Lung (tissue), 16 donors: ENCODE measurements around the gene NR5A1. TPM values are rescaled to one million over a fixed set of nuclear protein-coding genes. Genes with fewer than 3 reads are reported as not detected.

Experiments
- ATAC-seq: fragments of 200-7000 bp; cut with Tn5 transposase; one replicate; pipeline ENCODE4 v1.9.1; 2020; ENCODE audit warnings: moderate number of reproducible peaks; ENCODE audit not compliant: insufficient read depth, low FRiP score
- DNase-seq, 3 donors: peaks; one replicate each; pipeline ENCODE4 v3.0.0-alpha.2; 2013 to 2017
- H3K27ac ChIP-seq, 2 donors: one replicate each; pipeline ENCODE4 v1.5.1; 2013; ENCODE audit warnings: mild to moderate bottlenecking in 2 of 2, moderate library complexity in 2 of 2, control low read depth in 1 of 2, inconsistent platforms in 1 of 2, low read depth in 1 of 2, low read length in 1 of 2
- H3K27me3 ChIP-seq, 3 donors: one replicate each; pipeline ENCODE4 v1.5.1; 2013; ENCODE audit warnings: low read length in 2 of 3; ENCODE audit not compliant: control insufficient read depth in 3 of 3, insufficient read depth in 3 of 3
- H3K36me3 ChIP-seq, 4 donors: one replicate each; pipeline ENCODE4 v1.5.1; 2013; ENCODE audit warnings: low read length in 4 of 4, mild to moderate bottlenecking in 1 of 4, moderate library complexity in 1 of 4; ENCODE audit not compliant: control insufficient read depth in 4 of 4, insufficient read depth in 4 of 4
- H3K4me1 ChIP-seq, 5 donors: one replicate each; pipeline ENCODE4 v1.5.1; 2013; ENCODE audit warnings: low read length in 5 of 5, mild to moderate bottlenecking in 2 of 5, moderate library complexity in 1 of 5; ENCODE audit not compliant: control insufficient read depth in 5 of 5, insufficient read depth in 5 of 5
- H3K4me3 ChIP-seq: one replicate; pipeline ENCODE4 v1.5.1; 2013; ENCODE audit warnings: mild to moderate bottlenecking, control low read depth, moderate library complexity
- H3K9ac ChIP-seq, 2 donors: one replicate each; pipeline ENCODE4 v1.5.1; 2013; ENCODE audit warnings: low read length in 2 of 2, control low read depth in 1 of 2; ENCODE audit not compliant: insufficient read depth in 1 of 2
- H3K9me3 ChIP-seq, 4 donors: one replicate each; pipeline ENCODE4 v1.5.1; 2013; ENCODE audit warnings: low read length in 3 of 4, mild to moderate bottlenecking in 1 of 4, moderate library complexity in 1 of 4; ENCODE audit not compliant: control insufficient read depth in 4 of 4, insufficient read depth in 3 of 4
- CTCF ChIP-seq: IDR thresholded peaks from 2 replicates; pipeline ENCODE4 v1.5.1; 2012; ENCODE audit warnings: mild to moderate bottlenecking; ENCODE audit errors: control extremely low read depth, extremely low read depth
- WGBS, 2 donors: extraction: QIAGEN DNeasy Blood & Tissue Kit; methylation state at CpG; one replicate each; pipeline ENCODE4 v1.1.7; 2013; 5-methylcytosine and 5-hydroxymethylcytosine counted together
- long read RNA-seq, 5 donors: transcript quantifications; one replicate each; lab custom pipeline, GENCODE V29; 2026
- polyA plus RNA-seq, 2 donors: library from polyadenylated mRNA; stranded (reverse); fragments of 200-250 nt; gene quantifications; one replicate each; pipeline ENCODE4 v1.2.1, GENCODE V29; 2013
- total RNA-seq, 2 donors: library from RNA; depleted of rRNA in 1 of 2; stranded (reverse); fragments of >200 nt in 1 of 2; gene quantifications; one replicate each; pipeline ENCODE4 v1.2.1, GENCODE V29; 2014 to 2021
- donor health status: control.
- donor health status: control.
- donor health status: Bipolar disorder and iron deficiency.
- donor health status: healthy.
- donor health status: DM: yes; HTN: yes; CAD: no.

NR5A1 gene
- total RNA-seq (under 1 TPM; 0.09 to 0.37 TPM), polyA plus RNA-seq (under 1 TPM in 1 of 2 donors, not detected in 1; 0.02 TPM)
- long read RNA-seq, donor 1: 0 reads
- long read RNA-seq, donor 2: 0 reads
- long read RNA-seq, donor 3: 0 reads
- long read RNA-seq, donor 4: 0 reads
- long read RNA-seq, donor 5: 0 reads

DNA sequence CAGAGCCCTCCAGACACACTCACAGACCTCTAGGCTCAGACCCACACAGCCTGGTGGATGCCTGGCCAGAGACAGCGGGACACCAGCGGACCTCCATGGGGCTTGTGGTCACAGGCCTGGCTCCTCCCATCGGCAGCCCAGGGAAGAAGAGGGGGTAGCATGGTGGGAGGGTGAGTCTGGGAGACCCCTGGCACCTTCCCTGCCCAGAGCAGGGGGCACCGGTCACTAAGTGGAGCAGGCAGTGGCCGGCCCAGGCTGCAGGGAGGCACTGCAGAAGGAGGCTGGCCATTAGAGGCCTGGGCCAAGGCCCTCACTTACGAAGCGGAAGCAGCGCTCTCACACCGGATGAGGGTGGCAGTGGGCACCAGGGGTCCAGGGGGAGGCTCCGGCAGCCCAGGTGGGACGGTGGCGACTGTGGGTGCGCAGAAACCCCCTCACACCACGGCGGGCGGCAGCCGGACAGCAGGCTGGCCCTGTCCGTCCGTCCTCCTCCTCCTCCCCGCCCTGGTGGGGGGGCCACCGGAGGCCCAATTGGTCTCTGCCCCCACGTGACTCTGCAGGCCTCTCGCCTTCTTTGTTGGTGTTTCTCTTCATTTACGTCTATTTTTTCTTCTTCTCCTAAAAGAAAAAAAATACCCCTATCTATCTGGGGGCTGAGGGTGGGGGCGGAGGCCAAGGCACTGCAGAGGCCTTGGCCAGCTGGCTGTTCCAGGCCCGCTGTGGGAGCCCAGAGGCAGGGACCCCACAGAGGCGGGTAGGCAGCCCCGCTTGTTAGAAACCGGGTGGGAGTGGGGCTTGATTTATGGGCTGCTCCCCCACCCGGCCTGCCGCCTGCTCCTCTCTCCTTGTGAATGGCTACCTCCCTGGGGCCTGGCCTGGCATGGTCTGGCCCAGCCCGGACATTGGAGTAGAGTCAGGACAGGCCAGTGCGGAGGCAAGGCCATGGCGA lies at the start of gene NR5A1:
Gene NR5A1 (minus strand): TSS at position 469 of the 949 bp plus-strand sequence. CDS start 4,004 bp downstream, outside the sequence.
- Histone ChIP-seq H3K27ac (no peak within 1 kb of the TSS), H3K9ac (no peak within 1 kb of the TSS), H3K4me1 (peaks cover 0 to 19% (median 4%) of the 10 kb centered on the region in 5 donors), H3K4me3 (no peak within 1 kb of the TSS), H3K36me3 (no peaks in the 10 kb centered on the region), H3K27me3 (peaks cover 15 to 32% (median 22%) of the 10 kb centered on the region in 3 donors), H3K9me3 (peaks cover 0 to 8% (median 0%) of the 10 kb centered on the region in 4 donors)
- TF ChIP-seq CTCF: no peak
- WGBS, 2 donors: 95 to 96% methylated on average over 32 to 34 of the region's 34 CpGs
- DNase-seq (no peak), ATAC-seq (no peak)

DNA sequence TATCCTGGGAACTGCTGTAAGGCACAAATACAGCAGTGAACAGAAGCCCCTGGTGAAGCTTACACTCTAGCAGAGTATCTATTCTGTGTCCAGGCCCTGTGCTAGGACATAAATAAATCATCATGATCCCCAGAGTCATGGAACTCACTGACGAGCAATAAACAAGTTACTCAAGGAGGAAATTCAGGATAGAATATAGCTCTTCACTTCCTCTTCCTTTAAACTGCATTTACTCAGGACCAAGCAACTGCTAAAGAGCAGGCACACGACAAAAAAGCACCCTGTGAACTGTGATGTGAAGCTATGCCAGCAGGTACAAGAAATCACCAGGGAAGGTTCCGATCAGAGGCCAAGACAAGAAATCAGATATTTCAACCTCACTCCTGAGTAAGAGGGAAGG lies 47.8 kb upstream of the NR5A1 start:
- H3K36me3 ChIP-seq: no peaks in the 10 kb centered on the region
- TF ChIP-seq CTCF: no peak
- no peak overlapping the region for H3K27ac ChIP-seq
- no peak overlapping the region for H3K9ac ChIP-seq
- H3K9me3 ChIP-seq: no peaks in the 10 kb centered on the region
- WGBS, 2 donors: 43 to 64% methylated on average over 3 of the region's 3 CpGs
- ATAC-seq (no peak), DNase-seq (no peak)
- H3K27me3 ChIP-seq: no peaks in the 10 kb centered on the region
- peaks cover 0 to 5% (median 0%) of the 10 kb centered on the region in 5 donors for H3K4me1 ChIP-seq
- H3K4me3 ChIP-seq: no peak overlapping the region

GRCh38 chr9:124553738-124554137 lies 46.5 kb upstream of the NR5A1 start:
- no peak overlapping the region for H3K4me3 ChIP-seq
- no peaks in the 10 kb centered on the region for H3K27me3 ChIP-seq
- 63 to 82% methylated on average over 3 of the region's 3 CpGs for WGBS, 2 donors
- no peaks in the 10 kb centered on the region for H3K9me3 ChIP-seq
- no peak for TF ChIP-seq CTCF
- H3K36me3 ChIP-seq: no peaks in the 10 kb centered on the region
- no peak overlapping the region for H3K27ac ChIP-seq
- no peak overlapping the region for H3K9ac ChIP-seq
- DNase-seq (no peak), ATAC-seq (no peak)
- H3K4me1 ChIP-seq: peaks cover 0 to 3% (median 0%) of the 10 kb centered on the region in 5 donors
